SU-DHL-6 (cell line): Measurements from ENCODE around the gene STIMATE.

ENCODE experiments used
- H2AFZ ChIP-seq: fragments of 200-600 bp; sonication (generic); 2 replicates; pipeline ENCODE4 v1.6.1; 2014; ENCODE audit warnings: low read depth, mild to moderate bottlenecking, moderate library complexity, mixed read lengths, antibody characterized with exemption, low read length; ENCODE audit not compliant: severe bottlenecking
- H3F3A ChIP-seq: fragments of 200-600 bp; shearing (Covaris generic); 2 replicates; pipeline ENCODE4 v1.6.0; 2016; ENCODE audit warnings: antibody characterized with exemption, mild to moderate bottlenecking; ENCODE audit not compliant: insufficient read depth
- H3K27ac ChIP-seq: fragments of 200-600 bp; sonication (generic); 2 replicates; pipeline ENCODE4 v1.5.1; 2016; ENCODE audit warnings: low read depth, mild to moderate bottlenecking, low read length, moderate library complexity, mixed read lengths
- H3K27me3 ChIP-seq: fragments of 200-600 bp; sonication (generic), shearing (Covaris generic); 2 replicates; pipeline ENCODE4 v1.6.0; 2014; ENCODE audit warnings: mild to moderate bottlenecking, low read length
- H3K36me3 ChIP-seq: fragments of 200-600 bp; sonication (generic); 2 replicates; pipeline ENCODE4 v1.6.1; 2014; ENCODE audit warnings: mild to moderate bottlenecking, low read length, mixed read lengths
- H3K4me2 ChIP-seq: fragments of 300-600, 200-600 bp; shearing (Covaris generic), sonication (generic); 2 replicates; pipeline ENCODE4 v1.6.0; 2014; ENCODE audit warnings: low read length, low read depth, mild to moderate bottlenecking; ENCODE audit not compliant: poor library complexity, severe bottlenecking
- H3K4me3 ChIP-seq: fragments of 200-600 bp; sonication (generic); 2 replicates; pipeline ENCODE4 v1.5.1; 2014; ENCODE audit warnings: antibody characterized with exemption, low read length, mild to moderate bottlenecking, mixed read lengths; ENCODE audit not compliant: insufficient read depth, poor library complexity, severe bottlenecking
- H3K79me2 ChIP-seq: fragments of 200-600 bp; sonication (generic); 2 replicates; pipeline ENCODE4 v1.6.1; 2014; ENCODE audit warnings: mild to moderate bottlenecking, low read length, moderate library complexity; ENCODE audit not compliant: insufficient read depth
- H3K9ac ChIP-seq: fragments of 200-600 bp; sonication (generic); 2 replicates; pipeline ENCODE4 v1.7.0; 2014; ENCODE audit warnings: mild to moderate bottlenecking, low read length
- H3K9me2 ChIP-seq: fragments of 200-600 bp; sonication (generic); replicated peaks from 2 replicates; pipeline ENCODE4 v1.6.1; 2014; ENCODE audit warnings: low read length; ENCODE audit not compliant: insufficient read depth
- H3K9me3 ChIP-seq: fragments of 200-600 bp; sonication (generic); 2 replicates; pipeline ENCODE4 v1.6.1; 2014; ENCODE audit warnings: low read length, mixed read lengths; ENCODE audit not compliant: insufficient read depth
- H4K20me1 ChIP-seq: fragments of 200-600 bp; sonication (generic); 2 replicates; pipeline ENCODE4 v1.6.1; 2014; ENCODE audit warnings: low read depth, mild to moderate bottlenecking, antibody characterized with exemption, low read length, moderate library complexity, mixed read lengths
- EZH2phosphoT487 ChIP-seq: fragments of 200-600 bp; sonication (generic), shearing (Covaris generic); conservative IDR thresholded peaks from 2 replicates; pipeline ENCODE4 v1.6.1; 2018; ENCODE audit warnings: mild to moderate bottlenecking, antibody characterized with exemption, low read length, moderate library complexity, mixed read lengths
- TF ChIP-seq, protein P1 (sequence below): fragments of 200-600 bp; sonication (generic); IDR thresholded peaks from one replicate; pipeline ENCODE4 v1.5.1; 2017; ENCODE audit warnings: antibody characterized with exemption, mild to moderate bottlenecking, low read length, moderate library complexity; ENCODE audit not compliant: insufficient read depth, poor library complexity, severe bottlenecking

Gene STIMATE

DNA sequence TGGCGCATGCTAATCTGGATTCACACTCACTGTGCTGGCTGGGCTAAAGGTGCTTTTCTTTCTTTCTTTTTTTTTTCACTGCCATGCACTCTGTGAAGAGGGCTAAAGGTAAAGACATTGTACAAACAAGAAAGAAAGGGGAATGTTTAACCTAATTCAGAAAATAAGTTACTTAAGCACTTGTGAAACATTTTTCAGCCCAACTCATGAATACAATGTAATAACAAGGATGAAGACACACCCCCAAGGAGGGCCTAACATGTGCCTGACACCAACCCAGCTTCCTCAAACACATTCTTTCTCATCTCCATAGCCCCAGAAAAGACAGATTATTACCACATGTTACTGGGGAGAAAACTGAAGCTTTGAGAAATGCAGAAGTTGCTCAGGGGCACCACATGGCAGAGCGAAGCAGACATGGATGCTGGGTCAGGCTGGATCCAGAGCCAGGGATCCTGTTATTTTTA lies 5.7 kb downstream of the STIMATE start:
- H3K9me3 ChIP-seq: no peaks in the 10 kb centered on the region
- H3K79me2 ChIP-seq: no peaks in the 10 kb centered on the region
- no peak overlapping the region for H3K4me2 ChIP-seq
- H3K9me2 ChIP-seq: no peaks in the 10 kb centered on the region
- no peak overlapping the region for H3K27ac ChIP-seq
- no peaks in the 10 kb centered on the region for H3K27me3 ChIP-seq
- H3K36me3 ChIP-seq: no peaks in the 10 kb centered on the region
- no peak overlapping the region for H3K9ac ChIP-seq
- H2AFZ ChIP-seq: no peak overlapping the region
- TF ChIP-seq, protein P1, sequence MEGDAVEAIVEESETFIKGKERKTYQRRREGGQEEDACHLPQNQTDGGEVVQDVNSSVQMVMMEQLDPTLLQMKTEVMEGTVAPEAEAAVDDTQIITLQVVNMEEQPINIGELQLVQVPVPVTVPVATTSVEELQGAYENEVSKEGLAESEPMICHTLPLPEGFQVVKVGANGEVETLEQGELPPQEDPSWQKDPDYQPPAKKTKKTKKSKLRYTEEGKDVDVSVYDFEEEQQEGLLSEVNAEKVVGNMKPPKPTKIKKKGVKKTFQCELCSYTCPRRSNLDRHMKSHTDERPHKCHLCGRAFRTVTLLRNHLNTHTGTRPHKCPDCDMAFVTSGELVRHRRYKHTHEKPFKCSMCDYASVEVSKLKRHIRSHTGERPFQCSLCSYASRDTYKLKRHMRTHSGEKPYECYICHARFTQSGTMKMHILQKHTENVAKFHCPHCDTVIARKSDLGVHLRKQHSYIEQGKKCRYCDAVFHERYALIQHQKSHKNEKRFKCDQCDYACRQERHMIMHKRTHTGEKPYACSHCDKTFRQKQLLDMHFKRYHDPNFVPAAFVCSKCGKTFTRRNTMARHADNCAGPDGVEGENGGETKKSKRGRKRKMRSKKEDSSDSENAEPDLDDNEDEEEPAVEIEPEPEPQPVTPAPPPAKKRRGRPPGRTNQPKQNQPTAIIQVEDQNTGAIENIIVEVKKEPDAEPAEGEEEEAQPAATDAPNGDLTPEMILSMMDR: no peak
- no peak for TF ChIP-seq EZH2phosphoT487
- H4K20me1 ChIP-seq: no peaks in the 10 kb centered on the region
- no peak overlapping the region for H3K4me3 ChIP-seq
- no peaks in the 10 kb centered on the region for H3F3A ChIP-seq

DNA sequence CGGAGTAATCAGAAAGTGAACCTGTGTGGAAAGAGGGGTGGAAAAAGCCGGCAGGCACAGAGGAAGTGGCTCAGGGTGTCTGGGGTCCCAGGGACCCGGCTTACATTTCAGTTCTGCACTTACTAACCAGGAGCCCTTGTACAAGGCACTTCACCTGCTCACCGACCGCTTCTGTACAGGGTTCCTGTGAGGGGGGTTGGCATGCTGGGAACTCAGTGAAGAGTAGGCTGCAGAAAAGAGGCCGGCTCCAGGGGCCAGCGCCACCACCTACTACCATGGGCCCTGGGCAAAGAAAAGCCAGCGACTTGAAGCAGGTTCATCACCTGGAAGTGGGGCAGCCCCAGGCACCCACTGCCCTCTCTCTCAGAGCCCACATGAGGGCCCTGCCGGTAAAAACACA lies 6.2 kb downstream of the STIMATE start:
- H3K79me2 ChIP-seq: no peaks in the 10 kb centered on the region
- no peaks in the 10 kb centered on the region for H3K36me3 ChIP-seq
- no peak overlapping the region for H3K9ac ChIP-seq
- H3K4me3 ChIP-seq: no peak overlapping the region
- no peaks in the 10 kb centered on the region for H3K9me2 ChIP-seq
- H3K4me2 ChIP-seq: no peak overlapping the region
- H3K27me3 ChIP-seq: no peaks in the 10 kb centered on the region
- no peak overlapping the region for H3K27ac ChIP-seq
- H4K20me1 ChIP-seq: no peaks in the 10 kb centered on the region
- H3K9me3 ChIP-seq: no peaks in the 10 kb centered on the region
- H2AFZ ChIP-seq: no peak overlapping the region
- no peak for TF ChIP-seq EZH2phosphoT487
- TF ChIP-seq, protein P1: no peak
- no peaks in the 10 kb centered on the region for H3F3A ChIP-seq

DNA sequence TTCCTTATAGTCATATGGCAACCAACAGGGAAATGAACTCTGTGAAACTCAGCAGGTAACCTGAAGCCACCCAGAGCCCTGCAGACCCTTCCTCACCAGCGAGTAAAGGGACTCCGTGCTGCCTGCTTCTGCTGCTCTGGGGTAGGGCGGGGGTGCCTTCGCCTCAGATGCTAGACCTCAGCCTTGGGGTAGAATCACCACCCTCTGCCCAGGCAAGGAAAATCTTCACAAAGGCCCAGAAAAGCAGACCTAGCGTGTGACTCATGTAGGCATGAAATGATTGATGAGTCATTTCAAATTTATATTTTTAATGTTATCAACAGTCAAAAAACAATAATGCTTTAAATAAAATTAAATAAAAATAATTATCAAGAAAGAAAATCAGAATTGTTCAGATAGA lies 6.6 kb downstream of the STIMATE start:
- H3K27me3 ChIP-seq: no peaks in the 10 kb centered on the region
- no peak overlapping the region for H3K27ac ChIP-seq
- H3K79me2 ChIP-seq: no peaks in the 10 kb centered on the region
- no peak overlapping the region for H3K4me3 ChIP-seq
- no peaks in the 10 kb centered on the region for H3K36me3 ChIP-seq
- H3K9ac ChIP-seq: no peak overlapping the region
- no peak overlapping the region for H3K4me2 ChIP-seq
- no peaks in the 10 kb centered on the region for H3K9me3 ChIP-seq
- TF ChIP-seq, protein P1: no peak
- TF ChIP-seq EZH2phosphoT487: no peak
- no peaks in the 10 kb centered on the region for H4K20me1 ChIP-seq
- H2AFZ ChIP-seq: no peak overlapping the region
- H3F3A ChIP-seq: no peaks in the 10 kb centered on the region
- no peaks in the 10 kb centered on the region for H3K9me2 ChIP-seq
